IPS-15b (cell line): Measurements from ENCODE around the gene DNAJC16.

ENCODE experiments used
- H3K27me3 ChIP-seq: one replicate; pipeline ENCODE4 v1.6.1; 2013; ENCODE audit warnings: low read length; ENCODE audit not compliant: control insufficient read depth, insufficient read depth
- H3K36me3 ChIP-seq: one replicate; pipeline ENCODE4 v1.6.1; 2013; ENCODE audit warnings: low read length; ENCODE audit not compliant: control insufficient read depth, insufficient read depth
- H3K4me1 ChIP-seq: one replicate; pipeline ENCODE4 v1.6.1; 2013; ENCODE audit warnings: mild to moderate bottlenecking, low read length; ENCODE audit not compliant: control insufficient read depth, insufficient read depth
- H3K4me3 ChIP-seq: one replicate; pipeline ENCODE4 v1.5.1; 2013; ENCODE audit warnings: low read depth, low read length
- H3K9ac ChIP-seq: one replicate; pipeline ENCODE4 v1.6.1; 2013; ENCODE audit warnings: low read depth, mild to moderate bottlenecking, low read length
- H3K9me3 ChIP-seq: one replicate; pipeline ENCODE4 v1.6.1; 2013; ENCODE audit warnings: mild to moderate bottlenecking, low read length; ENCODE audit not compliant: control insufficient read depth, insufficient read depth

Gene DNAJC16

DNA sequence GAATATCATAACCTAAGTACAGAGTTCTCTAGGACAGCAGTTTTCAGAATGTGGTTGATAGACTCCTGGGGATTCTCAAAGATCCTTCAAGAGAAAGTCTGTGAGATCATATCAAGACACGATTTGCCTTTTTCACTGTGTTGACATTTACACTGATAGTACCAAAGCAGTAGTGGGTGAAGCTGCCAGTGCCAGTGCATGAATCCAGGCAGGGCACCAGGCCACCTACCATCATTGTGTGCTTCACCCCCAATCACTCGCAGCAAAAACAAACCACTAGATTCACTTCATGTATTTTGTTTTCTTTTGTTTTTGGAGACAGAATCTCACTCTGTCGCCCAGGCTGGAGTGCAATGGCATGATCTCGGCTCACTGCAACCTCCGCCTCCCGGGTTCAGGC, 23.9 kb downstream of the DNAJC16 start:
- Histone ChIP-seq H3K4me3 (no peak overlapping the region), H3K4me1 (no peaks in the 10 kb centered on the region), H3K36me3 (peaks cover 7% of the 10 kb centered on the region), H3K9ac (no peak overlapping the region), H3K27me3 (no peaks in the 10 kb centered on the region), H3K9me3 (no peaks in the 10 kb centered on the region)

GRCh38 chr1:15557008-15557407, 30.4 kb downstream of the DNAJC16 start:
- H3K9ac ChIP-seq: no peak overlapping the region
- no peak overlapping the region for H3K4me3 ChIP-seq
- H3K4me1 ChIP-seq: no peaks in the 10 kb centered on the region
- peaks cover 8% of the 10 kb centered on the region for H3K36me3 ChIP-seq
- H3K9me3 ChIP-seq: no peaks in the 10 kb centered on the region
- H3K27me3 ChIP-seq: no peaks in the 10 kb centered on the region

DNA sequence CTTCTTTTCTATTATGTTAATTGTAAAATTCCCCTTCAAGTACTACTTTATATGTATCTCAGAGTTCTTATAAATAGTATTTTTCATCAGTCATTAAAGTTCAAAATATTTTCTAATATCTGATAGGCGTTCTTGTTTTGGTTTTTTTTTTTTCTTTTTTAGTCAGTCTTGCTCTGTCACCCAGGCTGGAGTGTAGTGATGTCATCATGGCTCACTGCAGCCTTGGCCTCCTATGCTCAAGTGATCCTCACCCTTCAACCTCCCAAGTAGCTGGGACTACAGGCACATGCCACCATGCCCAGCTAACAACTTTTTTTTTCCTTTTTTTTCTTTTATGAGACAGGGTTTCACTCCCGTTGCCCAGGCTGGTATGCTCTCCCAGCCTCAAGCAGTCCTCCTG, 30.9 kb downstream of the DNAJC16 start:
- no peaks in the 10 kb centered on the region for H3K4me1 ChIP-seq
- H3K27me3 ChIP-seq: no peaks in the 10 kb centered on the region
- no peak overlapping the region for H3K9ac ChIP-seq
- peaks cover 14% of the 10 kb centered on the region for H3K36me3 ChIP-seq
- no peaks in the 10 kb centered on the region for H3K9me3 ChIP-seq
- no peak overlapping the region for H3K4me3 ChIP-seq

DNA sequence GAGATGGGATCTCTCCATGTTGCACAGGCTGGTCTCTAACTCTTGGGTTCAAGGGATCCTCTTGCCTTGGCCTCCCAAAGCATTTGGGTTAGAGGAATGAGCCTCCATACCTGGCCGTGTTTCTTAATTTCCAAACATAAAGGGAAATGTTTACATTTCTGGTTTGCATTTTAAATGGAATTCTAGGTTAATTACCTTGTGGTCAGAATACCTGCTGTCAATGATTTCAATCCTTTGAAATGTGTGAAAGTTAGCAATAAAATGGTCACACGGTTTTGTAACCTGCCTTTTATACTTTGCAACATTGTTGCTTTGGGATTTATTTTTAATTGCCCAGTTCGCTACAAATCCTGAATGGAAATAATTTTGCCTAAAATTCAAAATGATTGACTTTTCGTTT, 31.9 kb downstream of the DNAJC16 start:
- H3K27me3 ChIP-seq: no peaks in the 10 kb centered on the region
- H3K4me1 ChIP-seq: no peaks in the 10 kb centered on the region
- peaks cover 14% of the 10 kb centered on the region for H3K36me3 ChIP-seq
- no peaks in the 10 kb centered on the region for H3K9me3 ChIP-seq
- H3K9ac ChIP-seq: no peak overlapping the region
- H3K4me3 ChIP-seq: no peak overlapping the region

DNA sequence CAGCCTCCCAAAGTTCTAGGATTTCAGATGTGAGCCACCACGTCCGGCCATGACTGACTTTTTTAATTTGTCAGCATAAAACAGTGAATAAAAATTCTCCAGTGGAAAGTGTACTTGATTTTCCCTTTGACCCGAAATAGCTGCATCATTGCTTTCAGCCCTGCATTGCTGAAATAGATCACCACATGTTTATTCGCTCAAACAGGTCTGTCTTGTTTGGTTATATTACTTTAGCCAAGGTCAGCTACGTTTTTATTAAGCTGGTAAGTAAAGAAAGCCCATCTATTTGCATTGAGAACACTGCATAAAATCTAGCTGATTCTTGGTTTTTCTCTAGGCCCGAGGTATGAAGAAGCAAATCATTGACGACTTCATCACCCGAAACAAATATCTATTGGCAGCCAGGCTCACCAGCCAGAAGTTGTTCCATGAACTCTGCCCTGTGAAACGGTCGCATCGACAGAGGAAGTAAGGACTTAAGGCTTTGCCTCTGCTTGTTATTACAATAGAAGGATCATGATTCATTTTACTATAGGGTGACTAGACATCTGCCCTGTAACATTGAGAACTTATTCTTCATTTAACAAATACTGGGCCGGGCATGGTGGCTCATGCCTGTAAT, 32.7 kb downstream of the DNAJC16 start:
- no peaks in the 10 kb centered on the region for H3K27me3 ChIP-seq
- H3K9ac ChIP-seq: no peak overlapping the region
- no peaks in the 10 kb centered on the region for H3K4me1 ChIP-seq
- H3K4me3 ChIP-seq: no peak overlapping the region
- no peaks in the 10 kb centered on the region for H3K9me3 ChIP-seq
- H3K36me3 ChIP-seq: peaks cover 14% of the 10 kb centered on the region

DNA sequence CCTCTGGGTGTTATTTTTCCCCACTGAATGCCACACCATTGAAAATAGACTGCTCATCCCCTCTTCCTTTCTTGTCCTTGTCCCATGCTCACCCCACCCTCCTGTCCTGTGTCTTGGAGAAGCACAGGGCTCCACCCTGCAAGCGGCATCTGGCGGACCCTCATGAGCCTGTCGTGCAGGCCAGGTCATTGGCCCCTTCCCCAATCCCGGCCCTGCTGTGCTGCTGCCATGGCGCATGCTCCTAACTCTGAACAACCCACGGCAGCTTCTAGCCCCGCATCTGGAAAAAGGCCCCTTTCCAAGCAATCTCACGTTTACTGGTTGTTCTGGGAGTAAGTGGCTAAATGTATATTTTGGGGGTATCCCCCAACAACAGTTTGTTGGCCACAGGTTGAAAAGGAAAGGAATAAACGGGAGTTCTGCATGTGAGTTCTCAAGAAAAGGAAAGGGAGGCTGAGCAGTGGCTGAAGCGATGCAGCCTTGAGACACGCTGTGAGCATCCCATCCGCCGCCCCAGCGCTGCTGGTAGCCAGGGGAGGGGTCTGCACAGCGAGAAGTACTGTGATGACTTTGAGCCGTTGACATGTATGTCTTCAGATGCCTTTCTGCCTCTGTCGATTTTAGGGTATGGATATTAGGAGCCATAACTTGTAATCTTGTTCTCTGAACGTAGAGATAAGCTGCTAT, 41.9 kb downstream of the DNAJC16 start:
- no peak overlapping the region for H3K4me3 ChIP-seq
- no peaks in the 10 kb centered on the region for H3K27me3 ChIP-seq
- H3K36me3 ChIP-seq: peaks cover 24% of the 10 kb centered on the region
- no peaks in the 10 kb centered on the region for H3K9me3 ChIP-seq
- no peak overlapping the region for H3K9ac ChIP-seq
- H3K4me1 ChIP-seq: no peaks in the 10 kb centered on the region

DNA sequence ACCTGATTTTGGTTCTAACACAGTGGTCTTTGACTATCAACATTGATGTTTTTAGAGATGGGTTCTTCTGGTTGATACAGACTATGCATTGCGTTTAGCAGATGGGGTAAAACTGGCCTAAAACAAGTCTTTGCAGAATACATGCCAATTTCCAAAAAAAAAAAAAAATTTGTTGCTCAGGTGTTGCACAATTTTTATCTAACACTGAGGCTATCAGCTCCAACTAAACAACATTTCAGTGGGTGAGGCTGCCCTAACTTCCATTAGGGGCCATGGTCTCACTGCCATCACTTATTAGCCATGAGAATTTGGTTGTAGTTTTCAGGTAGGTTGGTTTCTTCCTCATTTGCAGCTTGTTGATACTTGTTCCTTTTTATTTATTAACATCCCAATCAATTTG, 44.2 kb downstream of the DNAJC16 start:
- no peak overlapping the region for H3K4me3 ChIP-seq
- H3K9ac ChIP-seq: no peak overlapping the region
- no peaks in the 10 kb centered on the region for H3K4me1 ChIP-seq
- no peaks in the 10 kb centered on the region for H3K27me3 ChIP-seq
- H3K36me3 ChIP-seq: peaks cover 19% of the 10 kb centered on the region
- no peaks in the 10 kb centered on the region for H3K9me3 ChIP-seq

- Histone ChIP-seq H3K4me3 (no peak overlapping the region), H3K4me1 (no peaks in the 10 kb centered on the region), H3K27me3 (no peaks in the 10 kb centered on the region), H3K9me3 (no peaks in the 10 kb centered on the region), H3K9ac (no peak overlapping the region), H3K36me3 (peaks cover 15% of the 10 kb centered on the region)
These were observed 44.6 kb downstream of the DNAJC16 start for GRCh38 chr1:15571266-15571665.

DNA sequence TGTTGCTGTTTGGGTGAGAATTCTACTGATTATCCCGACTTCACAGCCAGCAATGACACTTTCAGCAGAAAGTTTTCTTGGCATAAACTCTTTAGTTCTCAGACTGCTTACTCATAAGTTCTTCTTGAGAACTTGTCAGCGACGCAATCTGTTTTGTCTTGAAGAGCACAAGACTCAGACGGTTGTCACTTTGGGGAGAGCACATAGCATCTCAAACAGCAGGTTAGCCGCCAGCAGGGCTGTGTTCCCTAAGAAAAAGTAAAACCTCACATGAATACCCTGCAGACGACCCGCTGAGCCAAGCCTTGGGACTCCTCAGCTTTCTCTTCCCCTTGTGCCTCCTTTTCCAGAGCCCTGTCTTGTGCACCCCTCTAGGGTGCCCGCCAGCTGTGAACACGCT, 46.8 kb downstream of the DNAJC16 start:
- Histone ChIP-seq H3K4me3 (no peak overlapping the region), H3K27me3 (no peaks in the 10 kb centered on the region), H3K4me1 (no peaks in the 10 kb centered on the region), H3K9me3 (no peaks in the 10 kb centered on the region), H3K9ac (no peak overlapping the region), H3K36me3 (peaks cover 6% of the 10 kb centered on the region)

DNA sequence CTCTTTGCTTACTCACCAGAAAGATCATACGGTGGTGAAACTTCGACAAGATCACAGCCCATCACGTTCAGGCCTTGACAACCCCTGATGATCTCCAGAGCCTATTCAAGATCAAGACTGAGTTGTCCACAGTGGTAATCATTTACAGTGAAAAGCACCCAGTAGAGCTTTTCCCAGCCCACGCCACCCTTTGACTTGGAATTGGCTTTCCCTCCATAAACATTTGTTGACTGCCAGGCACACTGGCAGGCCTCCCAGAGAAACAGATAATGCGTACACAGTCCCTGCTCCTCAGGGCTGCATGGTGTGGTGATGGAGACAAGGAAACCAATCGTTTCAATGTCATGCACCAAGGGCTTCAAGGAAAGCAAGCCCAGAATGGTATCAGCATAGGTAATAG, 48.1 kb downstream of the DNAJC16 start:
- Histone ChIP-seq H3K4me1 (no peaks in the 10 kb centered on the region), H3K9me3 (no peaks in the 10 kb centered on the region), H3K4me3 (no peak overlapping the region), H3K9ac (no peak overlapping the region), H3K27me3 (no peaks in the 10 kb centered on the region), H3K36me3 (peaks cover 3% of the 10 kb centered on the region)

GRCh38 chr1:15575549-15576150, 49.0 kb downstream of the DNAJC16 start:
- peaks cover 3% of the 10 kb centered on the region for H3K36me3 ChIP-seq
- no peaks in the 10 kb centered on the region for H3K4me1 ChIP-seq
- H3K9ac ChIP-seq: no peak overlapping the region
- H3K27me3 ChIP-seq: no peaks in the 10 kb centered on the region
- H3K4me3 ChIP-seq: no peak overlapping the region
- H3K9me3 ChIP-seq: no peaks in the 10 kb centered on the region

DNA sequence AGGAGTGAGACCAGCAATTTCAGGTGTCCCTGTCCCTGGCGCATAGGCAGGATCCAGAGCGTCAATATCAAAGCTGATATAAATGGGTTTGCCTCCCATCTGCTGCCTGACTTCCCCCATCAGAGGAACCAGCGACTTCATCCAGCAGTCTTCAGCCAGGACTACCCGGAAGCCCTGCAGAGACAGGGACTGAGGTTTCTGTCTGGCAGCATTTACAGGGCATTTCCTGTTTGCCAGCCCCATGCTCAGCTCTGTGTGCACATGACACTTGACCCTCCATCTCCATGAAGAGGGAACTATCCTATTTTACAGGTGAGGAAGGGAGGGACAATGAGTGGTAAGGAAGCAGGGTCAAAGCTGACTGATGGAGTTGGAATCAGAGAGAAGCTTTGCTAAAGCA, 51.0 kb downstream of the DNAJC16 start:
- H3K4me1 ChIP-seq: no peaks in the 10 kb centered on the region
- no peaks in the 10 kb centered on the region for H3K27me3 ChIP-seq
- H3K36me3 ChIP-seq: peaks cover 3% of the 10 kb centered on the region
- no peak overlapping the region for H3K4me3 ChIP-seq
- H3K9ac ChIP-seq: no peak overlapping the region
- no peaks in the 10 kb centered on the region for H3K9me3 ChIP-seq
